Subcutaneous adipose tissue (tissue), 4 donors: ENCODE results near the gene ZNF628. TPM values are rescaled to one million over a fixed set of nuclear protein-coding genes. Genes with fewer than 3 reads are reported as not detected.

Experiments
- CTCF ChIP-seq: fragments of 450-650 bp; IDR thresholded peaks from one replicate; pipeline ENCODE4 v1.5.1; 2016; ENCODE audit warnings: low read depth, mild to moderate bottlenecking, control low read depth, antibody characterized with exemption, moderate library complexity
- total RNA-seq, 4 donors: library from RNA; depleted of rRNA; stranded (reverse); fragments of >200 nt; gene quantifications; one replicate each; pipeline ENCODE4 v1.1.0, GENCODE V29; 2016

Gene ZNF628
- total RNA-seq, 4 donors from 2014 or later, result 0.88 to 2.6 (median 2.3) TPM

DNA sequence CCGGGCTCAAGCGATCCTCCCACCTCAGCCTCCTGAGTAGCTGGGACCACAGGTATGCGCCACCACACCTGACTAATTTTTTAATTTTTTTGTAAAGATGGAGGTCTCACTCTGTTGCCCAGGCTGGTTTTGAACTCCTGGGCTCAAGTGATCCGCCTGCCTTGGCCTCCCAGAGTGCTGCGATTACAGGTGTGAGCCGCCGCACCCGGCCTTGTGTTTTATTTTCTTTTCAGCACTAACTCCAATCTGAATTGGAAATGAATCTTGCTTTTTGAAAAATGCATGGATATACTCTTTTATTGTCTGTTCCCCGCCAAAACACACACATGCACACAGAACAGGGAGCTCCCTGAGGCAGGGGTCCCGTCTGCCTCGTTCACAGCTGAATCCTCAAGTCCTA is 13.7 kb upstream of the ZNF628 start:
- TF ChIP-seq CTCF, result no peak

DNA sequence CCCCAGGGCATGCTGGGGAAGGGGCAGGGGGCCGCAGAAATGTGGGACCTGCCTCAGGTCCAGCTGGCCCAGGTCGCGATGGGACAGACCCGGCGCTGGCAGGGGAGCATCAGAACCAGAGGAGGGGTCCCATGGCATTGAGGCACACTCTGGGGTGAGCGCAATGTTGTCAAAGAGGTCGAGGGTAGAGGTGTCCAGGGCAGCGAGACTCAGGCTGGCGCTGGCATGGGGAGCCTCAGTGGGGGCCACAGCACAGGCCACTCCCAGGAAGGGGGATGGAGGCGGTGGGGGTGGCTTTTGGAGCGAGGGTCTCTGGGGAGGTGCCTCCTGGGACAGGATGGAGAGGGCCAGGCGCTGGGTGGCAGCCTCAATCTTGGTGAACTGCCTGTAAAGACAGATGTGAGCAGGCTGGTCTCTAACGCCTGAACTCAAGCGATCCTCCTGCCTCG is 12.8 kb upstream of the ZNF628 start:
- TF ChIP-seq CTCF, result no peak

DNA sequence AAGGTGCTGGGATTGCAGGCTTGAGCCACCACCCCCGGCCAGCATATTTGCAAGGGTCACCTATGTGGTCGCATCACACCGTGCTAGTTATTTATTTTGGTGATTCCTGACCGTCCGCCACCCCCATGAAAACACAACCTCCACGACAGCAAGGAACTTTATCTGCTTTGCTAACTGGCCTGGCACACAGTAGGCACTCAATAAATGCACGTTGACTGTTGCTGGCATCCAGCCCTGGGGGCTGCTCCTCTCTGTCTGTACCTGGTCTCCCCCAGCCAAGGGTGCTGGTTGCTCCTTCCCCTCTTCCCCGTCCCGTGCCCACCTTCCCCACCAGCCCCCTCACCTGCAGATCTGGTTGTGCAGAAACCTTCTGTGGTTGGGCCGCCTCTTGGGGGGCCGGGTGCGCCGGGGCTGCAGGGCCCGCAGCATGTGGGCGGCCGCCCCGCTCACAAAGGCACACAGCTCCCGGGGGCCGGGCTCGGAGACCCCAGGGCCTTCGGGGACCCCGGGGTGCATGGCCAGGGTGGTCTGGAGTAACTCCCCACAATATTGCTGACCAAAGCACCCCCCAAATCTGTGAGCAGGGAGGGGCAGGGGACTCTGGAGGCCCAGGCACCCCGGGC is 12.3 kb upstream of the ZNF628 start:
- TF ChIP-seq CTCF, result no peak

DNA sequence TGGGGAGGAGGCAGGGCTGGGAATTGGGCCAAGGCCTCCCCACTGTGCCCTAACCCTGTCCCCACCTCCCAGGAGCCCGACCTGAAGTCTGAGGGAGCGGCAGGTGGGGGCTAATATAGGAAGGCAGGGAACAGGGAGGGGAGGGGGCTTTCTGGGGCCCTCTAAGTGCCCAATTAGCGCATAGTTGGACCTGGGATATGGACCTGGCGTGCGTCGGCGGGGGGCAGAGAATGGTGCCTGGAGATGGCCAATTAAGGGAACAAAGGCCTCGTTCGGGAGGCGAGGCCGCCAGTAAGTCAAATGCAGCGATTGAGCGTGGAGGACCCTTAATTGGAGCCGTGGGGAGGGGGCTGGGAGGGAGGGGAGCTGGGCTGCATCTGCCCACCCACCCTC is 11.8 kb upstream of the ZNF628 start, which contains the start of gene C19orf85:
TSS of gene C19orf85 (minus strand) at position 90 of the 393 bp plus-strand sequence. CDS start 197 bp downstream, outside the sequence.
- no peak for TF ChIP-seq CTCF

DNA sequence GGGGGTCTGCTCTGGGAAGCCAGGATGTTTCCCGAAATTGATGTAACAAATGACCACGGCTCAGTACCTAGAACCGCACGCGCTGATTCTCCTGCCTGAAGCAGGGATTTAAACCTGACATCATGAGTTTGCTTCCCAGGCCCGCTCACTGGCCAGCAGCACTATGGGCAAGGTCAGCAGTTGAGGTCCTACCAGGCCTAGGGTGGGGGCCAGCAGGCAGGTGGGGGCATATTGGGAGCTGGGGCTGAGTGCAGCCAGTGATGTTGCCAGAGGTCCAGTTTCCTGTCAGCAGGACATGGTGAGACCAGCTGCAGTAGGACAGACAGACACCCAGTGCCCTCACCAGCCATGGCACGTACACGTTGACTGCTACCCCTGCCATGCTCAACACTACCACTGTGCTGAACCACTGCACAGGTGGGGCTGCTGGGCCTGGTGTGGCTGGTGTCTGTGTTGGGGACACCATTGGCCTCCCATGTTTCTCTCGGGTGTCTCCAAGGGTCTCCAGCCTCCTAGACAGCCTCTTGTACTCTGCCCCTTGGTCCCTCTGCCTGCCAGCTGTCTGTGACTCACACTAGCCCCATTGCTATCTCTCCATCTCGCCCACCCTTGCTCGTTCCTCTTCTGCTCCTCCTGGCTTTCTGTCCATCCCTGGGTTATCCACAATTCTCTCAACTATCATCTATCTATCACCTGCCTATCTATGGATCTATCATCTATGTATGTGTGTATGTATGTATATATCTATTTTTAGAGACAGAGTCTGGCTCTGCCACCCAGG is 10.8 kb upstream of the ZNF628 start:
- no peak for TF ChIP-seq CTCF

DNA sequence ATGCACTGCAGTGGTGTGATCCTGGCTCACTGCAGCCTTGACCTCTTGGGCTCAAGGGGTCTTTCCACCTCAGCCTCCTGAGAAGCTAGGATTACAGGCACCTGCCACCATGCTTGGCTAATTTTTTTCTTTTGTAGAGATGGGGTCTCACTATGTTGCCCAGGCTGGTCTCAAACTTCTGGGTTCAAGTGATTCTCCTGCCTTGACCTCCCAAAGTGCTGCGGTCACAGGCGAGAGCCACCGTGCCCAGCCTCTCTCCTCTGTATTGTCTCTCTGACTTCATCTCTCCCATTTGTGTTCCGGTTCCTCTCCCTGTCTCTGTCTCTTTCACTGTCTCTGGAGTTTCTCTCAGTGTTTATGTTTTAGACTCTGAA is 10.2 kb upstream of the ZNF628 start:
- TF ChIP-seq CTCF, result no peak

DNA sequence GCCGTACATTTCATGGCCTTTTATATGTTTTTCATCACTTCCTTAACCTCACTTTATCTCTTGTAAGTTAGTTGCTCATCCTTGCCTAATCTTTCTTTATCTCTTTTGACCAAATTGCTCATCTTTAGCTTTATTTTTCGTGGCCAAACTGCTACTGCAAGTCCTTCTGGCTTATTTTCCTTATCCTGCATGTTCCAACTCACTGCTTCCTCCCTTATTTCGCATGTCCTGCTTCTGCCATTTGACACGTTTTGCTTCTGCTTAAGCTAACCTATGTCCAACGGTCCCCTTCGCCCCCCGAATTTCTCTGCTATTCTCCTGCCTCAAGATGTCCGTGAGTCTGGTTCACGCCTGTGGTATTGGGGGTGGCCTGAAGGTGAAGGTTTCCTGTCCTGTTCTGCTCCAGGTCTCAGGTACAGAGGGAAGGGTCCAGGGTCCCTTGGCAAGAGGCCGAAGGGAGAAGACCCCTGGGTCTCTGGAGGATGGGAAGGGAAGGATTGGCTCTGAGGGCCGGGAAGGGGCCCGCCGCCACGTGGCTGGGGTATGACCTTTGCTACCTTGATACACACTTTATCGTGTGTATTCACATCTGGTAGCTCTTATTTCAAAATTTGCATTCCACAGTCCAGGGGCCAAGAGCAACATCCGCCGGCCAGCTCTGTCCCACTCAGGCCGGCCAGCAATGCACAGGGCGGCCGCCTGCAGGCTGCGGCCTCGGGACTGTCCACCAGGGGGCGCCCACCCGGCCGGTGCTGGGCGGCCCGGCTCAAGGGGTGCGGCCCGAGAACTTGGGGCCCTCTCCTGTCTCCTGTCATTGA is 9.0 kb upstream of the ZNF628 start:
- TF ChIP-seq CTCF, result no peak
